IPS-20b (cell line): ENCODE data around the gene PRKG1.

Source experiments
- H3K27ac ChIP-seq: one replicate; pipeline ENCODE4 v1.5.1; 2013; ENCODE audit warnings: low read length
- H3K27me3 ChIP-seq: 2 replicates; pipeline ENCODE4 v1.6.1; 2013; ENCODE audit warnings: mild to moderate bottlenecking, low read length, inconsistent platforms; ENCODE audit not compliant: insufficient read depth
- H3K36me3 ChIP-seq: 2 replicates; pipeline ENCODE4 v1.6.1; 2013; ENCODE audit warnings: low read depth, mild to moderate bottlenecking, inconsistent platforms, low read length, moderate library complexity; ENCODE audit not compliant: insufficient read depth
- H3K4me1 ChIP-seq: 2 replicates; pipeline ENCODE4 v1.6.1; 2013; ENCODE audit warnings: mild to moderate bottlenecking, control low read depth, inconsistent platforms, low read length, moderate library complexity; ENCODE audit not compliant: insufficient read depth
- H3K4me3 ChIP-seq: 2 replicates; pipeline ENCODE4 v1.5.1; 2013; ENCODE audit warnings: mild to moderate bottlenecking, low read length, inconsistent platforms
- H3K9ac ChIP-seq: 2 replicates; pipeline ENCODE4 v1.6.1; 2013; ENCODE audit warnings: low read depth, mild to moderate bottlenecking, inconsistent platforms, low read length, moderate library complexity
- H3K9me3 ChIP-seq: 2 replicates; pipeline ENCODE4 v1.6.1; 2013; ENCODE audit warnings: mild to moderate bottlenecking, low read depth, low read length, inconsistent platforms; ENCODE audit not compliant: insufficient read depth

The PRKG1 gene

GRCh38 chr10:51097546-51097945 is 23.3 kb downstream of the PRKG1 start:
- Histone ChIP-seq H3K9me3 (no peaks in the 10 kb centered on the region), H3K27ac (no peak overlapping the region), H3K36me3 (no peaks in the 10 kb centered on the region), H3K4me3 (no peak overlapping the region), H3K27me3 (no peaks in the 10 kb centered on the region), H3K9ac (no peak overlapping the region), H3K4me1 (no peaks in the 10 kb centered on the region; the same call in 1 of the 2 replicates)

GRCh38 chr10:51100221-51100620 is 25.9 kb downstream of the PRKG1 start:
- Histone ChIP-seq H3K4me1 (no peaks in the 10 kb centered on the region; the same call in 1 of the 2 replicates), H3K27ac (no peak overlapping the region), H3K9ac (no peak overlapping the region), H3K27me3 (no peaks in the 10 kb centered on the region), H3K36me3 (no peaks in the 10 kb centered on the region), H3K9me3 (no peaks in the 10 kb centered on the region), H3K4me3 (no peak overlapping the region)

GRCh38 chr10:51103554-51104217 is 29.4 kb downstream of the PRKG1 start:
- Histone ChIP-seq H3K9me3 (no peaks in the 10 kb centered on the region), H3K36me3 (no peaks in the 10 kb centered on the region), H3K9ac (no peak overlapping the region), H3K27ac (no peak overlapping the region), H3K27me3 (no peaks in the 10 kb centered on the region), H3K4me1 (no peaks in the 10 kb centered on the region; the same call in 1 of the 2 replicates), H3K4me3 (no peak overlapping the region)

DNA sequence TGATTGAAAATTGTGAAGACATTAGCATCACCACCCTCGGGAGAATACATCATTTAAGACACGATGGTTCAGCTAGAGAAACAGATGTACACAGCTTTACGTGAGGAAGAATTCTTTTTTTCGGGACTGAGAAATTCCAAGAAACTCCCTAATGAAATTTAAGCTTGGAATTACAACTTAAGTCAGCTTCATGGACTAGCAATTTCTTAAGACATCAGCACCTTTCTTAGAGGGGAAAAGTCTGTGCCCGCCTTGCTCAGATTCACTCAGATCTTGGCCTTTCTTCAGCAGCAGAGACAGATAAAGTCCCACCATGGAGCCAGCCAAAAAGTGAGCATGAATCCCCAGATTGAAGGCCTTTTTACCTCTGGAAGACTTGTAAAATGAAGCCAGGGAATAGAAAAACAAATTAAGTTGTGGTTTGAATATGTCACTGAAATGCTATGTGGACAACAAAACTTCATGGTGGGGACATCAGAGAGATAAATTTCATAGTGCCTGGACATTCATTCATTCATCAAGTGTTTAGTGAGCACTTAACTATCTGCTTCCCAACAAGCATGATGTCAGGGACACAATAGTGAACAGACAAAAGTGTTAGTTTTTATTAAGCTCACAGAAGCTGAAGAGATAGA is 32.1 kb downstream of the PRKG1 start:
- Histone ChIP-seq H3K9me3 (no peaks in the 10 kb centered on the region), H3K36me3 (no peaks in the 10 kb centered on the region), H3K27me3 (no peaks in the 10 kb centered on the region), H3K4me3 (no peak overlapping the region), H3K9ac (no peak overlapping the region), H3K4me1 (no peaks in the 10 kb centered on the region; the same call in 1 of the 2 replicates), H3K27ac (no peak overlapping the region)

DNA sequence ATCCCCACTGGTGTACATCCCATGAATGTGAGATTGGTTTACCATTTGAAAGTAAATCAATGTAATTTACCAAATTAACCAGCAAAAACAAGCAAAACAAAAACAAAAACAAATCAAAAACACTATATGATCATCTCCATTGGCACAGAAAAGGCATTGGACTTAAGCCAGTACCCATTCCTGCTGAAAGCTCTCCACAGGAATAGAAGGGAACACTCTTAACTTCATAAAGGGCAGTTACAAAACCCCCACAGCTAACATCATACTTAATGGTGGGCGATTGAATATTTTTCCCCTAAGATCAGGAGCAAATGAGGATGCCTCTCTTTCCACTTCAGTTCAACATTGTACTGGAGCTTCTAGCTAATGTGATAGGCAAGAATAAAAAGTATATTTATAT is 34.1 kb downstream of the PRKG1 start:
- H3K27ac ChIP-seq, result no peak overlapping the region
- no peaks in the 10 kb centered on the region for H3K27me3 ChIP-seq
- no peak overlapping the region for H3K9ac ChIP-seq
- H3K4me3 ChIP-seq, result no peak overlapping the region
- H3K36me3 ChIP-seq, result no peaks in the 10 kb centered on the region
- H3K9me3 ChIP-seq, result no peaks in the 10 kb centered on the region
- H3K4me1 ChIP-seq, result peaks cover 4% of the 10 kb centered on the region; the same call in 1 of the 2 replicates

GRCh38 chr10:51109801-51110533 is 35.7 kb downstream of the PRKG1 start:
- Histone ChIP-seq H3K9me3 (no peaks in the 10 kb centered on the region), H3K27me3 (no peaks in the 10 kb centered on the region), H3K4me1 (peaks cover 4% of the 10 kb centered on the region; the same call in 1 of the 2 replicates), H3K4me3 (no peak overlapping the region), H3K9ac (no peak overlapping the region), H3K27ac (no peak overlapping the region), H3K36me3 (no peaks in the 10 kb centered on the region)

GRCh38 chr10:51112013-51112412 is 37.7 kb downstream of the PRKG1 start:
- Histone ChIP-seq H3K36me3 (no peaks in the 10 kb centered on the region), H3K9me3 (no peaks in the 10 kb centered on the region), H3K4me1 (peaks cover 4% of the 10 kb centered on the region; the same call in 1 of the 2 replicates), H3K27me3 (no peaks in the 10 kb centered on the region), H3K9ac (no peak overlapping the region), H3K4me3 (no peak overlapping the region), H3K27ac (no peak overlapping the region)

DNA sequence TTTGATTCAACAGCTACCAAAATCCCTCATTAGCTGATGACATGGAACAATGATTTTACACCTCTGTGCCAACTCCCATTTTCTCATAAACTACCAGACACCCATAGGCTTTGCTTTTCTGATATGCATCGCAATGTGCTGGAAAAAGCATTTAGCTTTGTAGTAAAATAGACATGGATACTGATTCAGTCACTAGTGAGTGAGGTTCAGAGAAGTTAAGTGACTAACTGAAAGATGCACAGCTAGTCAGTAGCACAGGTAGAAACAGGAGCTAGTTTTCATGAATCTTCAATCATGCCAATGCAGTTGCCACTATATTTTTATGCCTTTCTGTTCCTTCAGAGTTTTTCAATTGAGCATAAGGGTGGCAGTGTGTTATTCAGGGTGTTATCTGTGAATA is 38.7 kb downstream of the PRKG1 start:
- Histone ChIP-seq H3K4me3 (no peak overlapping the region), H3K4me1 (peaks cover 4% of the 10 kb centered on the region; the same call in 1 of the 2 replicates), H3K27me3 (no peaks in the 10 kb centered on the region), H3K36me3 (no peaks in the 10 kb centered on the region), H3K9me3 (no peaks in the 10 kb centered on the region), H3K9ac (no peak overlapping the region), H3K27ac (no peak overlapping the region)

- Histone ChIP-seq H3K9me3 (no peaks in the 10 kb centered on the region), H3K4me3 (no peak overlapping the region), H3K36me3 (no peaks in the 10 kb centered on the region), H3K4me1 (no peaks in the 10 kb centered on the region), H3K27ac (no peak overlapping the region), H3K9ac (no peak overlapping the region), H3K27me3 (no peaks in the 10 kb centered on the region)
These were observed 42.9 kb downstream of the PRKG1 start for GRCh38 chr10:51117053-51117660.

DNA sequence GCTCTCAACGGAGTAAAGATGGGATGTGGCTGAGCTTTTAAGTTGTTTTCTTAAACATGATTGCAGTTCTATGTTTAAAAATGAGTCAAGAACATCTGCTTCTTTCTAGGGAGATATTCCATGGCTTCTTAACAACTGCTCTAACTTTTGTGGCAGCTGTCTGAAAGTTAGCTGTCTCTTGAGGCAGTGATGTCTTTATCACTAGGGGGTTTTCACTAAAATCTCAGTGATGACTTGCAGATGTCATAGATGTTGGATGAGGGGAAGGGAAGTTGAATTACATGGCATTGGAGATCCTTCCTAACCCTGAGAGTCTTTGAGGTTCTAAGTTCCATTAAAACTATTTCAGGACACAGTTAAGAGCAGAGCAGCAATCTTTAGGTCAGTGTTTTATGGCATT is 43.5 kb downstream of the PRKG1 start:
- H3K4me1 ChIP-seq, result no peaks in the 10 kb centered on the region
- no peaks in the 10 kb centered on the region for H3K27me3 ChIP-seq
- H3K9ac ChIP-seq, result no peak overlapping the region
- H3K4me3 ChIP-seq, result no peak overlapping the region
- no peaks in the 10 kb centered on the region for H3K9me3 ChIP-seq
- H3K27ac ChIP-seq, result no peak overlapping the region
- no peaks in the 10 kb centered on the region for H3K36me3 ChIP-seq

DNA sequence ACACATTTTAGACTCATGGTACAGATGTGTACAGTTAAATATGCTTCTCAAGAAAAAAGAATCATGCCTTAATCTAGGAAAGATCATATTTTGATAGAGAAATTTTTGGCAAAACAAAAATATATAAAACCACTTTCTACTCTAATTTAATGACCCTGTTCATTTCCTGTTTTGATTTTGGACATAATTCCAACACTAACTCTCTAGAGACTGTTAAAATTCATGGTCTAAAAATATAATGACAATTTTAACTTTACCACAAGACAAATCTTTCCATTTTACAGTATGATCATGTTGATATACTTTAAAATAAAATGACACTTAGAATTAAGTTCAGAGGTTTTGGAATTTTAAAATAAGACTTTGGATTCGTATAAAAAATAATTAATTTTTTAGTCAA is 45.2 kb downstream of the PRKG1 start:
- Histone ChIP-seq H3K27ac (no peak overlapping the region), H3K4me3 (no peak overlapping the region), H3K36me3 (no peaks in the 10 kb centered on the region), H3K9ac (no peak overlapping the region), H3K4me1 (no peaks in the 10 kb centered on the region), H3K27me3 (no peaks in the 10 kb centered on the region), H3K9me3 (no peaks in the 10 kb centered on the region)
